Stimulated activated CD4-positive, alpha-beta T cell treated with anti-CD3 and anti-CD28 coated beads, Interleukin-12 subunit alpha, Interleukin-12 subunit beta, amount 100 ng/mL, for 48 hours (primary cell): ENCODE results near the gene CEP85L.
A peak's percentile ranks its signal among the peaks of the same experiment; 100 is the strongest.

Source experiments
- DNase-seq, 3 donors: peaks; one replicate each; pipeline ENCODE4 v3.0.0-alpha.2; 2020; ENCODE audit warnings: low read depth in 2 of 3, low spot score in 1 of 3

Gene CEP85L

GRCh38 chr6:118580585-118581419, 70.6 kb downstream of the CEP85L start:
- peak in 1 of 3 donors; percentile 17 for DNase-seq

- DNase-seq: no peak
Measured at GRCh38 chr6:118579786-118580185, 71.6 kb downstream of the CEP85L start.

- DNase-seq: no peak
Measured at GRCh38 chr6:118578617-118579016, 72.8 kb downstream of the CEP85L start.

- no peak for DNase-seq
Measured at GRCh38 chr6:118577972-118578371, 73.4 kb downstream of the CEP85L start.

- no peak for DNase-seq
Measured at GRCh38 chr6:118574051-118574865, 77.1 kb downstream of the CEP85L start.

GRCh38 chr6:118571121-118571520, 80.3 kb downstream of the CEP85L start:
- no peak for DNase-seq

GRCh38 chr6:118569498-118569897, 81.9 kb downstream of the CEP85L start:
- no peak for DNase-seq

GRCh38 chr6:118567974-118568373, 83.4 kb downstream of the CEP85L start:
- DNase-seq: no peak

GRCh38 chr6:118565311-118565960, 86.0 kb downstream of the CEP85L start:
- DNase-seq: no peak

GRCh38 chr6:118562959-118563358, 88.4 kb downstream of the CEP85L start:
- DNase-seq: no peak

- no peak for DNase-seq
Measured at GRCh38 chr6:118562248-118562647, 89.1 kb downstream of the CEP85L start.

- no peak for DNase-seq
Measured at GRCh38 chr6:118559659-118560058, 91.7 kb downstream of the CEP85L start.

- no peak for DNase-seq
Measured at GRCh38 chr6:118558464-118559217, 92.8 kb downstream of the CEP85L start.

- no peak for DNase-seq
Measured at GRCh38 chr6:118554698-118555097, 96.7 kb downstream of the CEP85L start.

GRCh38 chr6:118553132-118553531, 98.3 kb downstream of the CEP85L start:
- no peak for DNase-seq

GRCh38 chr6:118551063-118552053, 100.0 kb downstream of the CEP85L start:
- DNase-seq: no peak

- no peak for DNase-seq
Measured at GRCh38 chr6:118548613-118549012, 102.8 kb downstream of the CEP85L start.

- DNase-seq: no peak
Measured at GRCh38 chr6:118548136-118548535, 103.3 kb downstream of the CEP85L start, which contains the start of gene PLN. Gene PLN (plus strand): TSS chr6:118548296. CDS start chr6:118558922, 10,626 bp downstream.

GRCh38 chr6:118546880-118547218, 104.5 kb downstream of the CEP85L start:
- no peak for DNase-seq
